Mucosa of descending colon (tissue), 3 donors: ENCODE results near the gene HSPG2. TPM values are rescaled to one million over a fixed set of nuclear protein-coding genes. Genes with fewer than 3 reads are reported as not detected.
"Not testable (repeated sequence)": the region's sequence is repeated elsewhere in the genome, so short reads cannot be mapped to it uniquely, and the experiment has no call there.

Experiments
- ATAC-seq: fragments of 200-7000 bp; cut with Tn5 transposase; one replicate; pipeline ENCODE4 v1.9.1; 2020; ENCODE audit warnings: mild to moderate bottlenecking, moderate library complexity
- DNase-seq, 3 donors: peaks; one replicate each; pipeline ENCODE4 v3.0.0-alpha.2; 2020
- H3K36me3 ChIP-seq: fragments of 200-600 bp; one replicate; pipeline ENCODE4 v1.8.0; 2021; ENCODE audit warnings: low read depth, mild to moderate bottlenecking
- H3K4me1 ChIP-seq: fragments of 200-600 bp; one replicate; pipeline ENCODE4 v1.8.0; 2021; ENCODE audit warnings: low read depth, mild to moderate bottlenecking
- H3K4me3 ChIP-seq: fragments of 200-600 bp; one replicate; pipeline ENCODE4 v1.8.0; 2021; ENCODE audit warnings: mild to moderate bottlenecking
- H3K9me3 ChIP-seq: fragments of 200-600 bp; one replicate; pipeline ENCODE4 v1.8.0; 2021; ENCODE audit warnings: mild to moderate bottlenecking
- CTCF ChIP-seq: fragments of 200-600 bp; IDR thresholded peaks from one replicate; pipeline ENCODE4 v1.8.0; 2022; ENCODE audit warnings: antibody characterized with exemption, mild to moderate bottlenecking
- intact Hi-C, 2 donors: fragments of 100-400 bp; cut with DNase I in 1 of 2; cut with micrococcal nuclease in 1 of 2; formaldehyde crosslinking; loops; one replicate each; pipeline versions ENCODE4 v1.11.0 to v1.11.1; 2022; cut with DNase I, micrococcal nuclease
- total RNA-seq, 3 donors: library from RNA; stranded (reverse); fragmentation: NEBNext Ultra II Directional in 2 of 3; extraction: Animal tissue kit (Norgen Biotek cat#: 25700) in 2 of 3; gene quantifications; one replicate each; pipeline versions ENCODE4 v1.2.1 to v1.2.4, GENCODE V29; 2021 to 2023
- donor health status: DM: no; HTN: no; CAD: no; lungs with moderate emphysema.
- donor health status: DM: no; HTN: no; CAD: no.
- donor health status: DM: no; HTN: yes; CAD: no.

The HSPG2 gene
- total RNA-seq, 3 donors from 2014 or later, result 142 to 436 (median 197) TPM

- ATAC-seq, result no peak
Observed at GRCh38 chr1:21827141-21827679, 109.9 kb downstream of the HSPG2 start.

GRCh38 chr1:21826694-21827093 lies 110.4 kb downstream of the HSPG2 start:
- ATAC-seq, DNase-seq, intact Hi-C loops, H3K36me3 ChIP-seq, H3K4me1 ChIP-seq, H3K9me3 ChIP-seq, H3K4me3 ChIP-seq: not testable (repeated sequence)

More at GRCh38 chr1:21827141-21827679, 109.9 kb downstream of the HSPG2 start:
- Histone ChIP-seq H3K4me1 (no peaks in the 10 kb centered on the region), H3K4me3 (no peak overlapping the region), H3K36me3 (peaks cover 4% of the 10 kb centered on the region), H3K9me3 (no peaks in the 10 kb centered on the region)
- TF ChIP-seq CTCF, result no peak
- intact Hi-C loops, result no loop called here
- DNase-seq, result no peak

GRCh38 chr1:21825393-21825792 lies 111.7 kb downstream of the HSPG2 start:
- intact Hi-C loops, result no loop called here
- no peaks in the 10 kb centered on the region for H3K9me3 ChIP-seq
- H3K4me3 ChIP-seq, result no peak overlapping the region
- no peaks in the 10 kb centered on the region for H3K4me1 ChIP-seq
- DNase-seq (no peak), ATAC-seq (no peak)
- TF ChIP-seq CTCF, result no peak
- H3K36me3 ChIP-seq, result peaks cover 4% of the 10 kb centered on the region

- intact Hi-C loops, result no loop called here
- no peak for TF ChIP-seq CTCF
- Histone ChIP-seq H3K9me3 (no peaks in the 10 kb centered on the region), H3K36me3 (peaks cover 4% of the 10 kb centered on the region), H3K4me1 (no peaks in the 10 kb centered on the region), H3K4me3 (no peak overlapping the region)
- DNase-seq, result no peak
- no peak for ATAC-seq
Observed at GRCh38 chr1:21824926-21825325, 112.2 kb downstream of the HSPG2 start.

DNA sequence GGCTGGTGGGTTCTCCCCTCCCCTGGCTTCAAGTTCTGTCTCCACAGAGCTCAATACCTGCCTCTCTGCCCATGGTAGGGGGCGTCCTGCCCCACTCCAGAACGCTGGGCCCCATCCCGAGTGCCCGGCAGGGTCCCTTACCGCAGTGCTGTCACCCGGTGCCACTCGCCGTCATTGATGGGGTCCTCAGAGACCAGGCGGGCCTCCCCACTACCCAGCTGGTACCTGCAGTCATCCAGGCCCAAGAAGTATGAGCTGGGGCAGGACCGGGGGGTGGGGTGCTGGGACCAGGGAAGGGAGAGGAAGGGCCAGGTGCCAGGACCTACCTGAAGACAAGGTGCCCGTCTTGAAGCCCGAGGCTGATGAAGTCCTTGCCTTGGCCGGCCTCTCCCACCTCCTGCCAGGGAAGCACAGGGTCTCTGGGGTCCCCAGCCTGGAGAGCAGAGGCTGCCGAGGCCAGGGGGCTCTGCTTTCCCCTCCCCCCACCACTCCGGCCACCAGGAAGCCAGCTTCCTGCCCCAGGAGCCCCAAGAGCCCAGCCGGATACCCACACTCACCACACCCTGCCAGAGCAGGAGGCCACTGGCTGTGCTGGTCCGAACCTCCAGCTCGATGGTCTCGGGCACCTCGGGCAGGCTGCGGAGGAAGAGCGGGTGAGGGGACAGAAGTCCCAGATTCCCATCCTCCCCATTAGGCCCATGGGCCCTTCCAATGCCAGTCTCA lies 113.0 kb downstream of the HSPG2 start:
- DNase-seq, result no peak
- H3K4me3 ChIP-seq, result no peak overlapping the region
- ATAC-seq, result no peak
- peaks cover 4% of the 10 kb centered on the region for H3K36me3 ChIP-seq
- H3K9me3 ChIP-seq, result no peaks in the 10 kb centered on the region
- TF ChIP-seq CTCF, result no peak
- H3K4me1 ChIP-seq, result no peaks in the 10 kb centered on the region
- intact Hi-C loops, result no loop called here

- TF ChIP-seq CTCF, result no peak
- DNase-seq (no peak), ATAC-seq (no peak)
- Histone ChIP-seq H3K4me1 (no peaks in the 10 kb centered on the region), H3K4me3 (no peak overlapping the region), H3K9me3 (no peaks in the 10 kb centered on the region), H3K36me3 (peaks cover 4% of the 10 kb centered on the region)
- intact Hi-C loops, result no loop called here
Observed at GRCh38 chr1:21823206-21823979, 113.7 kb downstream of the HSPG2 start.
